Loucy (cell line): ENCODE measurements around the gene TMEM30B.

Experiments
- H2AFZ ChIP-seq: fragments of 200-600 bp; sonication (generic); 2 replicates; pipeline ENCODE4 v1.6.0; 2016; ENCODE audit warnings: antibody characterized with exemption, mild to moderate bottlenecking, low read length, moderate library complexity
- H3F3A ChIP-seq: fragments of 200-600 bp; 2 replicates; pipeline ENCODE4 v1.6.0; 2016; ENCODE audit warnings: antibody characterized with exemption, low read depth, mild to moderate bottlenecking
- H3K27me3 ChIP-seq: fragments of 200-600 bp; sonication (generic); 2 replicates; pipeline ENCODE4 v1.6.1; 2014; ENCODE audit warnings: low read length, mild to moderate bottlenecking; ENCODE audit not compliant: insufficient read depth, poor library complexity, severe bottlenecking
- H3K36me3 ChIP-seq: fragments of 200-600 bp; sonication (generic); 2 replicates; pipeline ENCODE4 v1.6.1; 2016; ENCODE audit warnings: low read length; ENCODE audit not compliant: insufficient read depth
- H3K4me1 ChIP-seq: fragments of 200-600 bp; sonication (generic); 2 replicates; pipeline ENCODE4 v1.5.1; 2014; ENCODE audit warnings: low read length, mild to moderate bottlenecking; ENCODE audit not compliant: insufficient read depth, poor library complexity, severe bottlenecking
- H3K4me2 ChIP-seq: fragments of 200-600 bp; sonication (generic); 2 replicates; pipeline ENCODE4 v1.6.0; 2014; ENCODE audit warnings: antibody characterized with exemption, low read length, low read depth, mild to moderate bottlenecking; ENCODE audit not compliant: poor library complexity, severe bottlenecking
- H3K4me3 ChIP-seq: fragments of 200-600 bp; sonication (generic); 2 replicates; pipeline ENCODE4 v1.5.1; 2014; ENCODE audit warnings: low read length, mild to moderate bottlenecking, mixed read lengths; ENCODE audit not compliant: poor library complexity, severe bottlenecking
- H3K79me2 ChIP-seq: fragments of 200-600 bp; sonication (generic); 2 replicates; pipeline ENCODE4 v1.6.1; 2014; ENCODE audit warnings: low read length; ENCODE audit not compliant: insufficient read depth
- H3K9ac ChIP-seq: fragments of 200-600 bp; sonication (generic); 2 replicates; pipeline ENCODE4 v1.6.0; 2014; ENCODE audit warnings: mild to moderate bottlenecking, low read depth, low read length, moderate library complexity; ENCODE audit not compliant: poor library complexity, severe bottlenecking
- H3K9me2 ChIP-seq: fragments of 200-600 bp; sonication (generic); replicated peaks from 2 replicates; pipeline ENCODE4 v1.6.1; 2016; ENCODE audit warnings: low read depth, low read length, mixed read lengths
- H3K9me3 ChIP-seq: fragments of 200-600 bp; sonication (generic); 2 replicates; pipeline ENCODE4 v1.6.1; 2014; ENCODE audit warnings: mild to moderate bottlenecking, antibody characterized with exemption, low read length, low read depth; ENCODE audit not compliant: insufficient read depth
- H4K20me1 ChIP-seq: fragments of 200-600 bp; sonication (generic); 2 replicates; pipeline ENCODE4 v1.6.0; 2014; ENCODE audit warnings: antibody characterized with exemption, low read length, mild to moderate bottlenecking; ENCODE audit not compliant: insufficient read depth, poor library complexity, severe bottlenecking
- EZH2phosphoT487 ChIP-seq: fragments of 200-600 bp; IDR thresholded peaks from 2 replicates; pipeline ENCODE4 v1.6.1; 2018; ENCODE audit warnings: antibody characterized with exemption, mild to moderate bottlenecking, moderate library complexity, borderline replicate concordance
- TF ChIP-seq, protein P1 (sequence below): fragments of 200-600 bp; sonication (generic); conservative IDR thresholded peaks from 2 replicates; pipeline ENCODE4 v1.5.1; 2014; ENCODE audit warnings: mild to moderate bottlenecking, antibody characterized with exemption, low read length

TMEM30B gene

DNA sequence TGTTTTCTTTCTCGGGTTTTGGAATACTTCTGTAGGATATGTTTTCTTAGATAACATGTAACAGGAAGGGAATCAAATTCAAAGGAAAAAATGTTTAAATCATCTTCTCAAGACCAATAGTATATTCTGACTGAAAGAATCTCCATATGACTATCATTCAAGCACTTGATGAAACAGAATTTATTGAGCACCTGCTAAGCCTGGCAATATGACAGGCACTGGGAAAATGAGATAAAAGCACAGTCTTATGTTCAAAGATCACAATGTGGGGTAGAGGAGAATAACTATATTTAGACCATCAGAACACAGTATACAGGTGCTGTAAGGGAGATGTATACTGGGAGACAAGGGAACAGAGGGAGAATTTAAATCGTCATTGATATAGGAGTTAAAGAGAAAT is 19.1 kb upstream of the TMEM30B start:
- peaks cover 11% of the 10 kb centered on the region; the same call in 1 of the 2 replicates for H3K9me3 ChIP-seq
- 0 out of 2 replicates have a peak, but pooled peaks cover 12% of the 10 kb centered on the region for H3K79me2 ChIP-seq
- H3K4me3 ChIP-seq = no peak overlapping the region
- H3K9ac ChIP-seq = no peak overlapping the region
- H3K4me1 ChIP-seq = peaks cover 43% of the 10 kb centered on the region
- no peaks in the 10 kb centered on the region for H3K27me3 ChIP-seq
- no peak overlapping the region for H3K4me2 ChIP-seq
- TF ChIP-seq, protein P1, sequence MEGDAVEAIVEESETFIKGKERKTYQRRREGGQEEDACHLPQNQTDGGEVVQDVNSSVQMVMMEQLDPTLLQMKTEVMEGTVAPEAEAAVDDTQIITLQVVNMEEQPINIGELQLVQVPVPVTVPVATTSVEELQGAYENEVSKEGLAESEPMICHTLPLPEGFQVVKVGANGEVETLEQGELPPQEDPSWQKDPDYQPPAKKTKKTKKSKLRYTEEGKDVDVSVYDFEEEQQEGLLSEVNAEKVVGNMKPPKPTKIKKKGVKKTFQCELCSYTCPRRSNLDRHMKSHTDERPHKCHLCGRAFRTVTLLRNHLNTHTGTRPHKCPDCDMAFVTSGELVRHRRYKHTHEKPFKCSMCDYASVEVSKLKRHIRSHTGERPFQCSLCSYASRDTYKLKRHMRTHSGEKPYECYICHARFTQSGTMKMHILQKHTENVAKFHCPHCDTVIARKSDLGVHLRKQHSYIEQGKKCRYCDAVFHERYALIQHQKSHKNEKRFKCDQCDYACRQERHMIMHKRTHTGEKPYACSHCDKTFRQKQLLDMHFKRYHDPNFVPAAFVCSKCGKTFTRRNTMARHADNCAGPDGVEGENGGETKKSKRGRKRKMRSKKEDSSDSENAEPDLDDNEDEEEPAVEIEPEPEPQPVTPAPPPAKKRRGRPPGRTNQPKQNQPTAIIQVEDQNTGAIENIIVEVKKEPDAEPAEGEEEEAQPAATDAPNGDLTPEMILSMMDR = no peak
- no peak for TF ChIP-seq EZH2phosphoT487
- H3F3A ChIP-seq = no peaks in the 10 kb centered on the region
- H3K9me2 ChIP-seq = no peaks in the 10 kb centered on the region
- H2AFZ ChIP-seq = no peak overlapping the region
- H4K20me1 ChIP-seq = no peaks in the 10 kb centered on the region
- no peaks in the 10 kb centered on the region for H3K36me3 ChIP-seq

DNA sequence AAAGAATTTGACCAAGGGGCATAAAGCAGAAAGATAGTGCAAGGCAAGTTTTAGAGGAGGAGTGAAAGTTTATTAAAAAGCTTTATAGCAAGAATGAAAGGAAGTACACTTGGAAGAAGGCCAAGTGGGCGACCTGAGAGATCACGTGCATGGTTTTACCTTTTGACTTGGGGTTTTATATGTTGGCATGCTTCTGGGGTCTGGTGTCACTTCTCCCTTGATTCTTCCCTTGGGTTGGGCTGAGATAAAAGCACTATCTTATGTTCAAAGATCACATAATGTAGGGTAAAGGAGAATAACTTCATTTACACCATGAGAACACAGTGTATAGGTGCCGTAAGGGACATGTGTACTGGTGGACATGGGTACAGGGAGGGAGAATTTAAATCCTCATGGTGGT is 17.7 kb upstream of the TMEM30B start:
- peaks cover 43% of the 10 kb centered on the region for H3K4me1 ChIP-seq
- H3K79me2 ChIP-seq = 0 out of 2 replicates have a peak, but pooled peaks cover 12% of the 10 kb centered on the region
- H3K4me3 ChIP-seq = no peak overlapping the region
- no peaks in the 10 kb centered on the region; the same call in 1 of the 2 replicates for H3K9me3 ChIP-seq
- H3K27me3 ChIP-seq = no peaks in the 10 kb centered on the region
- H3K9ac ChIP-seq = no peak overlapping the region
- H3K36me3 ChIP-seq = no peaks in the 10 kb centered on the region
- no peak for TF ChIP-seq EZH2phosphoT487
- TF ChIP-seq, protein P1 = no peak
- peak overlapping the region; percentile 47 for H3K4me2 ChIP-seq
- H3K9me2 ChIP-seq = no peaks in the 10 kb centered on the region
- no peaks in the 10 kb centered on the region for H4K20me1 ChIP-seq
- H3F3A ChIP-seq = no peaks in the 10 kb centered on the region
- no peak overlapping the region for H2AFZ ChIP-seq

DNA sequence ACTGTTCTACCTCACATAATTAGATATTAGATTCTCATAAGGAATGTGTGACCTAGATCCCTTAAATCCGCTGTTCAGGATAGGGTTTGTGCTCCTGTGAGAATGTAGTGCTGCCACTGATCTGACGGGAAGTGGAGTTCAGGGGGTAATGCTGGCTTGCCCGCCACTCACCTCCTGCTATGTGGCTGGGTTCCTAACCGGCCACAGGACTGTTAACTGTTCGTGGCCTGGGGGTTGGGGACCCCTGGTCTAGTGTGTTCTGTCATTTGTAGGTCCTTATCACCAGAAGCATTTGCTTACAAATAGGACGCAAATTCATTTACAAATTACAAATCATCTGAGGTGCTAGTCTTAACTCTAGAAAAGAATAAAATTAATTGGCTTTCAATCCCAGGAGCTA is 16.4 kb upstream of the TMEM30B start:
- H3K4me1 ChIP-seq = peaks cover 43% of the 10 kb centered on the region
- no peak for TF ChIP-seq EZH2phosphoT487
- TF ChIP-seq, protein P1 = no peak

More for the DNA sequence above, 16.4 kb upstream of the TMEM30B start:
- H3K27me3 ChIP-seq = no peaks in the 10 kb centered on the region
- H3K36me3 ChIP-seq = no peaks in the 10 kb centered on the region
- peak overlapping the region; percentile 50 for H3K9ac ChIP-seq
- H3K9me3 ChIP-seq = no peaks in the 10 kb centered on the region
- H4K20me1 ChIP-seq = no peaks in the 10 kb centered on the region
- H3K4me3 ChIP-seq = peak overlapping the region; percentile 10
- H3K79me2 ChIP-seq = 0 out of 2 replicates have a peak, but pooled peaks cover 12% of the 10 kb centered on the region
- H2AFZ ChIP-seq = peak overlapping the region; percentile 49
- H3F3A ChIP-seq = no peaks in the 10 kb centered on the region
- no peaks in the 10 kb centered on the region for H3K9me2 ChIP-seq
- H3K4me2 ChIP-seq = peak overlapping the region; percentile 47
